ENCODE measurements around the gene PLEKHA5.

GRCh38 chr12:19323805-19324204, 194.3 kb downstream of the PLEKHA5 start:
- TF ChIP-seq CTCF (IDR thresholded peaks at IDR 0.05) (no peak), POLR2A (IDR thresholded peaks at IDR 0.05) (no peak), EP300 (IDR thresholded peaks at IDR 0.05) (no peak)
